ENCODE data around the gene NPIPA8.
"Not testable (repeated sequence)": the region's sequence is repeated elsewhere in the genome, so short reads cannot be mapped to it uniquely, and the experiment has no call there.

DNA sequence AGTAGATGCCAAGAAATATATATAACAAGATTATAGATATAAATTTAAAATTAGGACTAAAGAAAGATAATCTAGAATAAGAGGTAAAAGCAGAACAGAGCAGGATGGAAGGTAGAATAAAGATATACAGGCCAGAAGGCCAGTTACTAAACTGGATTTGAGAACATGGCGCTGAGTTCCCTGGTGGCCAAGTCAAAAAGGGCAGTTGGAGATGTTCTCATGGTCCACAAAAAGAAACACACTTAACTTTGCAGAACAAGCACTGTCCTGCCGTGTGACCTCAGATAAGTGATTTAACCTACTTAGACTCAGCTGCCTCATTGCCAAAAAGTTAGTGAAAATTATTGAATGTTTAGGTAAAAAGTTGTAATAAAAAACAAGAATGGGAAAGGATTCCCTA, 27.4 kb downstream of the NPIPA8 start:
- TF ChIP-seq, protein P1, sequence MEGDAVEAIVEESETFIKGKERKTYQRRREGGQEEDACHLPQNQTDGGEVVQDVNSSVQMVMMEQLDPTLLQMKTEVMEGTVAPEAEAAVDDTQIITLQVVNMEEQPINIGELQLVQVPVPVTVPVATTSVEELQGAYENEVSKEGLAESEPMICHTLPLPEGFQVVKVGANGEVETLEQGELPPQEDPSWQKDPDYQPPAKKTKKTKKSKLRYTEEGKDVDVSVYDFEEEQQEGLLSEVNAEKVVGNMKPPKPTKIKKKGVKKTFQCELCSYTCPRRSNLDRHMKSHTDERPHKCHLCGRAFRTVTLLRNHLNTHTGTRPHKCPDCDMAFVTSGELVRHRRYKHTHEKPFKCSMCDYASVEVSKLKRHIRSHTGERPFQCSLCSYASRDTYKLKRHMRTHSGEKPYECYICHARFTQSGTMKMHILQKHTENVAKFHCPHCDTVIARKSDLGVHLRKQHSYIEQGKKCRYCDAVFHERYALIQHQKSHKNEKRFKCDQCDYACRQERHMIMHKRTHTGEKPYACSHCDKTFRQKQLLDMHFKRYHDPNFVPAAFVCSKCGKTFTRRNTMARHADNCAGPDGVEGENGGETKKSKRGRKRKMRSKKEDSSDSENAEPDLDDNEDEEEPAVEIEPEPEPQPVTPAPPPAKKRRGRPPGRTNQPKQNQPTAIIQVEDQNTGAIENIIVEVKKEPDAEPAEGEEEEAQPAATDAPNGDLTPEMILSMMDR (conservative IDR thresholded peaks at IDR 0.05; ENCODE audit: low read length) = not testable (repeated sequence)
- TF ChIP-seq EZH2phosphoT487 (IDR thresholded peaks at IDR 0.05; ENCODE audit: borderline replicate concordance, low read depth, low read length) = not testable (repeated sequence)

Measured in OCI-LY7 (cell line).